A549 (cell line): ENCODE measurements around the gene PDE1C. TPM values are rescaled to one million over a fixed set of nuclear protein-coding genes. Genes with fewer than 3 reads are reported as not detected.
A peak's percentile ranks its signal among the peaks of the same experiment; 100 is the strongest.

Source experiments
- ATAC-seq, 2 experiments: fragments of 200-7000 bp in 1 of 2; fragments of >200 bp in 1 of 2; cut with Nextera tagmentation in 1 of 2; cut with Tn5 transposase in 1 of 2; 3 replicates each; pipeline versions ENCODE4 v1.8.0 to v1.9.1; 2018 to 2020; ENCODE audit warnings: mild to moderate bottlenecking in 1 of 2, moderate library complexity in 1 of 2
- CTCF ChIA-PET: fragments of 300-600 bp; sonication (Branson Sonifier 250); formaldehyde crosslinking; extraction: SDS; loops from one replicate; lab custom pipeline; 2021; ENCODE audit warnings: antibody characterized with exemption, inconsistent platforms; lab: Yijun Ruan, JAX
- POLR2A ChIA-PET: fragments of 350-600 bp; formaldehyde crosslinking; extraction: SDS; loops from one replicate; lab custom pipeline; 2021; ENCODE audit warnings: antibody characterized with exemption, inconsistent platforms; lab: Yijun Ruan, JAX
- DNase-seq, 2 experiments: peaks; one replicate each; pipeline versions ENCODE4 v3.0.0 to v3.0.0-alpha.2; 2011 to 2016; ENCODE audit warnings: low read depth in 1 of 2, low spot score in 1 of 2
- FAIRE-seq: peaks from 2 replicates; lab custom pipeline; 2011; peaks lifted over from hg19 to GRCh38; lab: Jason Lieb, UNC
- H3K27ac ChIP-seq, 2 experiments: fragments of >200 bp; sonication (Bioruptor Twin); formaldehyde crosslinking; 3 replicates each; pipeline ENCODE4 v1.5.1; 2016 to 2017
- H3K4me1 ChIP-seq: fragments of >200 bp; sonication (Bioruptor Twin); formaldehyde crosslinking; 3 replicates; pipeline ENCODE4 v1.6.1; 2016
- H3K4me2 ChIP-seq: fragments of >200 bp; sonication (Bioruptor Twin); formaldehyde crosslinking; 3 replicates; pipeline ENCODE4 v1.6.1; 2016
- H3K4me3 ChIP-seq: fragments of >200 bp; sonication (Bioruptor Twin); formaldehyde crosslinking; 3 replicates; pipeline ENCODE4 v1.5.1; 2016
- H3K9me3 ChIP-seq: fragments of >200 bp; sonication (Bioruptor Twin); formaldehyde crosslinking; 3 replicates; pipeline ENCODE4 v1.6.1; 2016
- BHLHE40 ChIP-seq: IDR thresholded peaks from 2 replicates; pipeline ENCODE4 v1.6.1; 2012; ENCODE audit warnings: low read depth, low read length, inconsistent platforms
- CBX2 ChIP-seq: fragments of 200-600 bp; sonication (generic); IDR thresholded peaks from 2 replicates; pipeline ENCODE4 v1.6.1; 2016; ENCODE audit warnings: low read depth, mild to moderate bottlenecking, borderline replicate concordance
- CBX8 ChIP-seq: fragments of 200-600 bp; sonication (generic); IDR thresholded peaks from 2 replicates; pipeline ENCODE4 v1.6.1; 2016
- CEBPB ChIP-seq, 2 experiments: fragments of >200 bp in 1 of 2; sonication (Bioruptor Twin) in 1 of 2; formaldehyde crosslinking in 1 of 2; IDR thresholded peaks; 2 replicates each; pipeline ENCODE4 v1.6.1; 2012 to 2016
- E2F6 ChIP-seq: IDR thresholded peaks from 2 replicates; pipeline ENCODE4 v1.6.1; 2012; ENCODE audit warnings: low read depth, borderline replicate concordance
- EHF ChIP-seq: fragments of 250-450 bp; sonication (Bioruptor Pico); IDR thresholded peaks from 2 replicates; pipeline ENCODE4 v1.5.0; 2020; ENCODE audit warnings: mild to moderate bottlenecking
- ELK1 ChIP-seq: fragments of 150-350 bp; IDR thresholded peaks from 2 replicates; pipeline ENCODE4 v1.6.1; 2014; ENCODE audit warnings: low read depth, mild to moderate bottlenecking, low read length
- ESRRA ChIP-seq: fragments of 150-350 bp; IDR thresholded peaks from 2 replicates; pipeline ENCODE4 v1.6.1; 2014; ENCODE audit warnings: mild to moderate bottlenecking, low read length, borderline replicate concordance
- FOXS1 ChIP-seq: fragments of 250-450 bp; sonication (Bioruptor Pico); IDR thresholded peaks from 2 replicates; pipeline ENCODE4 v1.5.0; 2020; ENCODE audit warnings: mild to moderate bottlenecking, moderate library complexity
- GATA3 ChIP-seq: IDR thresholded peaks from 2 replicates; pipeline ENCODE4 v1.6.1; 2012; ENCODE audit warnings: borderline replicate concordance
- HDAC2 ChIP-seq: fragments of 200-600 bp; sonication (generic); IDR thresholded peaks from 2 replicates; pipeline ENCODE4 v1.6.1; 2016
- HES2 ChIP-seq: fragments of >200 bp; sonication (Bioruptor Twin); formaldehyde crosslinking; IDR thresholded peaks from 2 replicates; pipeline ENCODE4 v1.6.1; 2016
- JUNB ChIP-seq: fragments of >200 bp; sonication (Bioruptor Twin); formaldehyde crosslinking; IDR thresholded peaks from 2 replicates; pipeline ENCODE4 v1.6.1; 2016
- KDM5A ChIP-seq: fragments of 200-600 bp; sonication (generic); IDR thresholded peaks from 2 replicates; pipeline ENCODE4 v1.6.1; 2016; ENCODE audit warnings: antibody characterized with exemption, mild to moderate bottlenecking
- MAFK ChIP-seq: fragments of 450-650 bp; IDR thresholded peaks from 2 replicates; pipeline ENCODE4 v1.6.1; 2014; ENCODE audit not compliant: partially characterized antibody
- MAZ ChIP-seq: fragments of 150-350 bp; IDR thresholded peaks from 2 replicates; pipeline ENCODE4 v1.6.1; 2014; ENCODE audit warnings: antibody characterized with exemption, low read depth, low read length, borderline replicate concordance
- NFE2L2 ChIP-seq: fragments of 150-350 bp; conservative IDR thresholded peaks from 2 replicates; pipeline ENCODE4 v1.6.1; 2014; ENCODE audit warnings: low read length
- NPAS2 ChIP-seq: fragments of 250-450 bp; sonication (Bioruptor Pico); IDR thresholded peaks from 2 replicates; pipeline ENCODE4 v1.8.0; 2022; ENCODE audit warnings: mild to moderate bottlenecking, moderate library complexity, borderline replicate concordance
- NR3C1 ChIP-seq: fragments of >200 bp; sonication (Bioruptor Twin); formaldehyde crosslinking; IDR thresholded peaks from 3 replicates; pipeline ENCODE4 v1.6.1; 2017
- PBX3 ChIP-seq: IDR thresholded peaks from 2 replicates; pipeline ENCODE4 v1.6.1; 2012
- POLR2A ChIP-seq: IDR thresholded peaks from 2 replicates; pipeline ENCODE4 v1.6.1; 2012; ENCODE audit warnings: mild to moderate bottlenecking, low read length
- RARB ChIP-seq: fragments of 250-450 bp; sonication (Bioruptor Pico); IDR thresholded peaks from 2 replicates; pipeline ENCODE4 v1.8.0; 2021; ENCODE audit warnings: mild to moderate bottlenecking, moderate library complexity
- RNF2 ChIP-seq: fragments of 200-600 bp; sonication (generic); IDR thresholded peaks from 2 replicates; pipeline ENCODE4 v1.6.1; 2016; ENCODE audit warnings: low read depth, mild to moderate bottlenecking, antibody characterized with exemption, moderate library complexity, borderline replicate concordance
- SMC3 ChIP-seq: fragments of >200 bp; sonication (Bioruptor Twin); formaldehyde crosslinking; IDR thresholded peaks from 3 replicates; pipeline ENCODE4 v1.6.1; 2018; ENCODE audit warnings: inconsistent platforms
- SREBF2 ChIP-seq: fragments of 450-650 bp; IDR thresholded peaks from 2 replicates; pipeline ENCODE4 v1.6.1; 2014; ENCODE audit warnings: mild to moderate bottlenecking, moderate library complexity
- TFCP2L1 ChIP-seq: fragments of 250-450 bp; sonication (Bioruptor Pico); IDR thresholded peaks from 2 replicates; pipeline ENCODE4 v1.5.0; 2021; ENCODE audit warnings: mild to moderate bottlenecking
- TP53 ChIP-seq: fragments of 250-450 bp; sonication (Bioruptor Pico); IDR thresholded peaks from 2 replicates; pipeline ENCODE4 v1.5.0; 2021; ENCODE audit warnings: mild to moderate bottlenecking, moderate library complexity
- ZFP36 ChIP-seq: fragments of 450-650 bp; IDR thresholded peaks from 2 replicates; pipeline ENCODE4 v1.6.1; 2014; ENCODE audit warnings: borderline replicate concordance; ENCODE audit not compliant: partially characterized antibody
- ZNF302 ChIP-seq: fragments of 250-450 bp; sonication (Bioruptor Pico); IDR thresholded peaks from 2 replicates; pipeline ENCODE4 v1.9.0; 2021; ENCODE audit warnings: inconsistent platforms, mild to moderate bottlenecking, moderate library complexity
- WGBS: methylation state at CpG from one replicate; pipeline ENCODE4 v1.1.6; 2017; ENCODE audit errors: missing lambda C conversion rate; 5-methylcytosine and 5-hydroxymethylcytosine counted together
- polyA plus RNA-seq, 4 experiments: library from polyadenylated mRNA; depleted of rRNA in 3 of 4; stranded (reverse); fragments of >200 nt; fragmentation: RNase III in 1 of 4; extraction: RNeasy Plus Mini Kit Qiagen cat#74134 plus additional on column Dnase treatment in 1 of 4; gene quantifications; 2 replicates in 3 of 4; 3 replicates in 1 of 4; pipeline ENCODE4 v1.2.3, GENCODE V29; 2011 to 2017
- TF ChIP-seq, protein P1 (sequence below): fragments of 250-450 bp; sonication (Bioruptor Pico); IDR thresholded peaks from 2 replicates; pipeline ENCODE4 v1.5.0; 2020; ENCODE audit warnings: low read depth, mild to moderate bottlenecking, moderate library complexity

Gene PDE1C
- polyA plus RNA-seq, 2 of the 4 experiments (the other 2 are of a cell fraction), result 8.0 to 11.0 TPM

DNA sequence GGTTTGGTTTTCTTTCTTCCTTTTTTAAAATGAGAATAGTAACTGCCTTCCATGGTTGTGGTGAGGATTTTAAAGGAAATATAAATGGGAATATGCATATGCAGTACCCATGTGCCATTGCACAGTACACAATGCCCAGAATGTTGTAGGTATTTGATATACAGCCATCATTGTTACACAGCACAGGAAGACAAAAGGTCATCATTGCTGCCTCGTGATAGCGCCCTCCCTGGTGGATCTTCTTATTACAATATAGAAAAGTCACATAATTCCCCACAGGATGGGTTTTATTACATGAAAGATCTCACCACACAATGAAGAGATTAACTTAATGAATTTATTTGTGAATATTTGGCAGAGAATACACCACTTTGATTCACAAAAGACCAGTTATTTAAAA is 306.7 kb downstream of the PDE1C start:
- FAIRE-seq, result no peak
- Histone ChIP-seq H3K4me3 (no peak overlapping the region), H3K27ac (no peak overlapping the region), H3K4me2 (no peak overlapping the region), H3K9me3 (no peaks in the 10 kb centered on the region), H3K4me1 (no peaks in the 10 kb centered on the region)
- ChIA-PET CTCF (interaction anchor here (1.5 to 1.6 kb wide), 2 partner anchors 9 to 20 kb away, joined by 5 read pairs; no protein-coding TSS in a partner anchor), POLR2A (no interaction called here)
- peak in 1 of 2 experiments; percentile 5 for DNase-seq
- TF ChIP-seq CEBPB (IDR thresholded peaks at IDR 0.05) (no peak), GATA3 (no peak), RARB (CRISPR knock-in tag) (no peak), CBX8 (no peak), ZFP36 (no peak), ESRRA (no peak), TFCP2L1 (no peak), ZNF302 (CRISPR knock-in tag) (no peak), NPAS2 (CRISPR knock-in tag) (no peak), TP53 (CRISPR knock-in tag) (no peak), NFE2L2 (no peak), RNF2 (no peak), SREBF2 (no peak), ELK1 (no peak)
- TF ChIP-seq, protein P1, sequence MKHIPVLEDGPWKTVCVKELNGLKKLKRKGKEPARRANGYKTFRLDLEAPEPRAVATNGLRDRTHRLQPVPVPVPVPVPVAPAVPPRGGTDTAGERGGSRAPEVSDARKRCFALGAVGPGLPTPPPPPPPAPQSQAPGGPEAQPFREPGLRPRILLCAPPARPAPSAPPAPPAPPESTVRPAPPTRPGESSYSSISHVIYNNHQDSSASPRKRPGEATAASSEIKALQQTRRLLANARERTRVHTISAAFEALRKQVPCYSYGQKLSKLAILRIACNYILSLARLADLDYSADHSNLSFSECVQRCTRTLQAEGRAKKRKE (CRISPR knock-in tag), result no peak
- 7% methylated on average over 2 of the region's 2 CpGs for WGBS
- ATAC-seq, result no peak

- no peak for DNase-seq
- no peak for FAIRE-seq
- ChIA-PET POLR2A (no interaction called here), CTCF (interaction anchor here (0.8 to 2.0 kb wide), 4 partner anchors 7 to 443 kb away, joined by 4 to 11 read pairs (median 5); no protein-coding TSS in a partner anchor)
- no peak for ATAC-seq
- H3K4me2 ChIP-seq, result no peak overlapping the region
- H3K9me3 ChIP-seq, result no peaks in the 10 kb centered on the region
- TF ChIP-seq MAFK, result no peak
- no peak for TF ChIP-seq ZFP36
- TF ChIP-seq, all 56 proteins: peak for 0
- Histone ChIP-seq H3K4me3 (no peak overlapping the region), H3K27ac (no peak overlapping the region), H3K4me1 (no peaks in the 10 kb centered on the region)
Measured at GRCh38 chr7:31761646-31762045, 308.6 kb downstream of the PDE1C start.

DNA sequence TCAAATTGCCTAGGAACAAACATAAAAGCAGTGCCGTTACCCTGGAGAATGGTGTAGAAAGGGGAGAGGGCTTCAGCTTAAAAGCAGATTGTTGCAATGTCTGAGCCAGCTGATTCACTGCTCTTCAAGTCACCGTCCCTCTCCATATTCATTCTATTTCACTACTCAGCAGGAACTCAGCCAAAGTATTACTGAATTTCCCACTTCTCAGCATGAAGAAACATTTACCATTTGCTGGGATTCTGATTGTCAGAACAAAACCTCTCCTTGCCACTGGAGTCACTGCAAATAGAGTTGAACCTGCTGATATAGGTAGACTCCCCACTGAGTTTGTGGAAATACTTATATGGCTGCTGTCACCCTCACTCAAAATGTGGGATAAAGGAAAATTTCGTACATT is 311.5 kb downstream of the PDE1C start:
- H3K4me1 ChIP-seq, result no peaks in the 10 kb centered on the region
- FAIRE-seq (no peak), DNase-seq (no peak), ATAC-seq (no peak)
- ChIA-PET POLR2A (no interaction called here), CTCF (no interaction called here)
- no peak overlapping the region for H3K27ac ChIP-seq
- no peak for TF ChIP-seq CBX2
- no peak for TF ChIP-seq BHLHE40
- no peak for TF ChIP-seq FOXS1 (CRISPR knock-in tag)
- no peak for TF ChIP-seq NFE2L2
- TF ChIP-seq MAZ, result no peak
- TF ChIP-seq JUNB, result no peak
- TF ChIP-seq POLR2A, result no peak
- no peak for TF ChIP-seq HES2
- no peak for TF ChIP-seq HDAC2
- TF ChIP-seq E2F6, result no peak
- TF ChIP-seq NR3C1, result no peak
- TF ChIP-seq KDM5A, result no peak
- TF ChIP-seq SMC3, result no peak
- TF ChIP-seq TP53 (CRISPR knock-in tag), result no peak
- no peak for TF ChIP-seq PBX3
- TF ChIP-seq EHF (CRISPR knock-in tag), result no peak
- TF ChIP-seq, protein P1 (CRISPR knock-in tag), result no peak
- WGBS, result 53% methylated on average over 3 of the region's 3 CpGs
- H3K9me3 ChIP-seq, result no peaks in the 10 kb centered on the region
- no peak overlapping the region for H3K4me3 ChIP-seq
- no peak overlapping the region for H3K4me2 ChIP-seq
